NCI-H1417 treated with DMSO at 0.1 percent for 48 hours (cell line): ENCODE data around the gene SCT.

Experiments
- DNase-seq: peaks from one replicate; lab custom pipeline; 2025; lab: John Stamatoyannopoulos, UW

SCT gene

GRCh38 chr11:586376-587316 is 40.3 kb downstream of the SCT start:
- no peak for DNase-seq

GRCh38 chr11:584287-584686 is 42.7 kb downstream of the SCT start:
- no peak for DNase-seq

DNA sequence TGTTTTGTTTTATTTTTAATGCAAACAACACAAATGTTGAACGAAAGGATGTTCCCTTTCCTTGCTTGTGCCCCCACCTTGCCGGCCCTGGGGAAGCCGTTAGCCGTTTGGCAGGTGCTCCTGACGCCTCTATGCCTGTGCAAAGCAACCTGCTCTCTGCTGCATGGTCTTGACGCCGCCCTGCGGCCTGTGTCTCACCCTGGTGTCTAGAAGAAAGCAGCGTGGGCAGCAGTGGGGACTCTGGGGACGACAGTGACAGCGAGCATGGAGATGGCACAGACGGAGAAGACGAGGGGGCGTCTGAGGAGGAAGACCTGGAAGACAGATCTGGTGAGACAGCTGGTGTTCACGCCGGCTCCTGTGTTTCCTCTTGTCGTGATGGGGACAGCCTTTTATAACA is 45.2 kb downstream of the SCT start:
- no peak for DNase-seq

DNA sequence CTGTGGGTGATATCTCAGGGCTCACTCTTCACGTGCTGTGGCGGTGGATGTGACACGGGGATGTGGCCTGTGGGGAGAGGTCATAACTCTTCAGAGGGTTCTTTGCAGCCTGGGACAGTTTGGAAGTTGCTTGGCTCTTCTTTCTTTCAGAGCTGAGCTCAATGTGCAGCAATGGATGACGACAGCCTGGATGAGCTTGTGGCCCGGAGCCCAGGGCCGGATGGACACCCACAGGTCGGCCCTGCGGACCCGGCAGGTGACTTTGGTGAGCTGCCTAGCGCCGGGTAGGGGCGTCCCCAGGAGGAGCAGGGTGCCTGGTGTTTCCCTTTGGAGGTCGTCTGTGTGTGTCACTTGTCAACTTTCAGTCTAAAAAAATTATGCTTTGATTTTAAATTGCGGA is 45.6 kb downstream of the SCT start:
- DNase-seq = no peak

GRCh38 chr11:579830-580601 is 47.0 kb downstream of the SCT start:
- no peak for DNase-seq

GRCh38 chr11:578276-579035 is 48.5 kb downstream of the SCT start:
- DNase-seq = no peak

- DNase-seq = no peak
Observed at GRCh38 chr11:577611-577894, 49.4 kb downstream of the SCT start.

GRCh38 chr11:576811-577610 is 50.0 kb downstream of the SCT start:
- DNase-seq = no peak
